WERI-Rb-1 (cell line): ENCODE results near the gene ANKS6.

Experiments used
- DNase-seq: peaks from one replicate; pipeline ENCODE4 v3.0.0-alpha.2; 2020
- H3K27ac ChIP-seq: fragments of 250-450 bp; sonication (Bioruptor Pico); 2 replicates; pipeline ENCODE4 v1.5.1; 2020; ENCODE audit warnings: mild to moderate bottlenecking, moderate library complexity
- H3K27me3 ChIP-seq: fragments of 250-450 bp; sonication (Bioruptor Pico); 2 replicates; pipeline ENCODE4 v1.5.1; 2021; ENCODE audit warnings: mild to moderate bottlenecking, low read depth, moderate library complexity; ENCODE audit not compliant: insufficient read depth, severe bottlenecking
- H3K36me3 ChIP-seq: fragments of 250-450 bp; sonication (Bioruptor Pico); 2 replicates; pipeline ENCODE4 v1.5.1; 2020; ENCODE audit warnings: mild to moderate bottlenecking, moderate library complexity
- H3K4me3 ChIP-seq: 2 replicates; pipeline ENCODE4 v1.5.1; 2011; ENCODE audit warnings: low read depth, mild to moderate bottlenecking, control low read depth, low read length
- H3K9me3 ChIP-seq: fragments of 250-450 bp; sonication (Bioruptor Pico); 2 replicates; pipeline ENCODE4 v1.5.1; 2021; ENCODE audit warnings: mild to moderate bottlenecking, moderate library complexity; ENCODE audit not compliant: severe bottlenecking
- CTCF ChIP-seq: IDR thresholded peaks from 2 replicates; pipeline ENCODE4 v1.5.1; 2011; ENCODE audit warnings: low read depth, mild to moderate bottlenecking, control low read depth, inconsistent platforms, low read length

ANKS6 gene

DNA sequence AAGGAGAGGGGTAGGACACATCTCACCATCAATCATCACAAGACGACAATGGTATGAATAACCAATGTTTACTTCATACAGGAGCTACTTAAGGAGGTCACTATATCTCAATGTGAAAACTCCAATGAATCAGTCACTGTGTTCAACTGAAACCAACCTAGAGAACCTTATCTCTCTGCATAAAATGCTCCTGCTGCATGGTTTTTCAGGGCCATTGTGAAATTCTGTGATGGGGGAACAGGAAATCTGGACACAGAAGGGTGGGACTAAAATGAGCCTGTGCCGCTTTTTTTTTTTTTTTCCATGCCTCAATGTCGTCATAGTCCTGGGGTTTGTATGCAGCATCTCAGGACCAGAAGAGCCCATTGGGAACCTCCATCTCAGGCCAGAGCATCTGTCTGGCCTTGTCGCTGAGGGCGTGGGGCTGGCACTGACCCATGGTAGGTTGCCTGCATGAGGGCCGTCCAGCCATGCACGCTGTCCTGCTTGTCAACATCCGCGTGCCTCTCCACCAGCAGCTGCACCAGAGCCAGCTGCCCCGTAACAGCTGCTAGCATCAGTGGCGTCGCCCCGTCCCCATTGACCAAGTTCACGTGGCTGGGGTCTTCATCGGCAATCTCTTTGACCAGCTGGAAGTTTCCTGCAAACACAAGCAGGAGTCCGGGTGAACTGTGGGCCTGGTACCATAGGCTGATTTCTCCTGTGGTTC is 12.7 kb downstream of the ANKS6 start:
- H3K36me3 ChIP-seq: peaks cover 45% of the 10 kb centered on the region
- TF ChIP-seq CTCF: no peak
- no peaks in the 10 kb centered on the region for H3K9me3 ChIP-seq
- no peaks in the 10 kb centered on the region for H3K27me3 ChIP-seq
- no peak for DNase-seq
- no peak overlapping the region for H3K4me3 ChIP-seq
- H3K27ac ChIP-seq: no peak overlapping the region

GRCh38 chr9:98781588-98782383 is 14.6 kb downstream of the ANKS6 start:
- Histone ChIP-seq H3K27me3 (no peaks in the 10 kb centered on the region), H3K36me3 (peaks cover 45% of the 10 kb centered on the region), H3K27ac (no peak overlapping the region), H3K9me3 (no peaks in the 10 kb centered on the region), H3K4me3 (no peak overlapping the region)
- DNase-seq: no peak
- no peak for TF ChIP-seq CTCF

DNA sequence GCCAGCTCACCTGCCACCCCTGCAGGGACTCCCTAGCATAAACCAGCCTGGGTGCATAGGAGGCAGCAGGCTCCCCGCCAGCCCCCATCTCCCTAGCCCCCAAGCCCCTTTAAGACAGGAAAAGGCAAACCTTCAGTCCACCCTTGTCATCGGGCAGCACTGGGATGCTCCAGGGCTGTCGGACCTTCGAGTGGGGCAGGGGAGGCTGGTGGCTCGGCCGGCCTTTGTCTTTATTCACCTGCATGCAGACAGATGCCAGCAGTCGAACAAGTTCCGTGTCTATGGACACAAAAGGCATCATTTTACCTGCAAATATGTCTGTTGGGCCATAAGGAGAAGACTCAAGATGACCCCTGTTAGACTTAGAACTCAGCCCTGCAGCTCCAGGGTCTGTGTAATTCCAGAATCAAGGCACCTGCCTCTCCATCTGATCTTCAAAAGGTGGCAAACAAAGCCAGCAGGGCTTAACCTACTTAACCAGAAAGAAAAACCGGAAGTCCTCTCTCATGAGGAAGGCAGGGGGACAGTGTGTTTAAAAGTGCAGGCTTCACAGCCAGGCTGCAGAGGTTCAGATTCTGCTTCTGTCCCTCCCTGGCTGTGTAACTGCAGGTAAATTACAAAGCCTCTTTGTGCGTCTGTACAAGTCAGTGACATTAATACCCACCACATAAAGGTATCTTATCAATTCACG is 16.2 kb downstream of the ANKS6 start:
- peak overlapping the region; percentile 40 for H3K27ac ChIP-seq
- no peak for DNase-seq
- H3K27me3 ChIP-seq: no peaks in the 10 kb centered on the region
- H3K9me3 ChIP-seq: no peaks in the 10 kb centered on the region
- H3K36me3 ChIP-seq: peaks cover 45% of the 10 kb centered on the region
- no peak overlapping the region for H3K4me3 ChIP-seq
- no peak for TF ChIP-seq CTCF

DNA sequence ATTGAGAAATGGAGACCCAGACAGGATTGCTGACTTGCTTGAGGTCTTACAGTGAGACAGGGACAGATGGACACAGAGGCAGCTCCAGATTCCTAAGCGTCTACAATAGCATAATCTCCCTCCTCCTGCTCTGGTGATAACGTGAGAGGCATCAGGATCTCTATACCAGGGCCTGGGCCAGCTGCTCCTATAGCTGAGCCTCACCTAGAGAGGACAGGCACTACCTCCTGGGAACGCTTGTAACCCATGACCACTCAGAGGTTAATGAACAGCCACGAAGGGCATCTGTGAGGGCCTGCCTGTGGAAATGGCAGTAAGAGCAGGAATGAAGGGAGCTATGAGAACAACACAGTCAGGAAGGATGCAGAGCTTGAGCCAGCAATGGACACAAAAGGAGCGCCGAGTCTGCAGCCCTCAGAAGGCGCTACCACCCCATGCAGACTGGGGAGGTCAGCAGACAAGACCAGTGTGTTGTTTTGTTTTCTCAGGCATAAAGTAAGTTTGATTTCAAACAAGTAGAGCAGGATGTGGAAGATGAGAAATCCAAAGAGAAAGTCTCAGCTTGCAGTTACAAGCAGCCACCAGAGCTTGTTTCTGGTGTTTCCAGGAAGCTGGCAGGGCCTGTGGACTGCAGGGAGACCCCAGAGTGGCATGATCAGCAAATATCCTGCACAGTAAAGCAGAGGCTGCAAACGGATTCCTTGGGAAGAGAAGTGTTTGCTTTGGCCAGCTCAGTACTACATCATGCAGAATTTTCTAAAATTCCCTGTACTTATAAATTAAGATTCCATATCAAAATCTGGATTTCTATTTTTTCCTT is 17.4 kb downstream of the ANKS6 start:
- no peak overlapping the region for H3K4me3 ChIP-seq
- no peaks in the 10 kb centered on the region for H3K9me3 ChIP-seq
- H3K27me3 ChIP-seq: no peaks in the 10 kb centered on the region
- peak overlapping the region; percentile 60 for H3K27ac ChIP-seq
- peak; percentile 89 for DNase-seq
- no peak for TF ChIP-seq CTCF
- peaks cover 47% of the 10 kb centered on the region for H3K36me3 ChIP-seq

DNA sequence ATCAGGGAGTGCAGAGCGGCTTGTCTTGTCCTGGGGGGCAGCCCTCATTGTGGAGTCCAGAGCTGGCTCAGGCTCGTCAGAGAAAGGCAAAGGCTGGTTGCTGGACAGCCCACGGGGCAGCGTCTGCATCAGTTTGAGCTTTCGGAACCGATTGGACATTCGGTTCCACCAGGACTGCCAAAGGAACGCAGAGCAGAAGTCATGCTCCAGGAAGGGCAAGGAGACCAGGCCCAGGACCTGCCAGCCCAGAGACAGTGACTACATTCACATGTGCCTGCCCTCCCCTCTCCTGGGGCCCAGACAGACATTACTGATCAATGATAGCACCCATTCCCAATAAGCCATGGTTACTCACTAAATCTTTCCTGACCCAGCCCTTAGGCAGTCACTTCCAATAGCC is 18.1 kb downstream of the ANKS6 start:
- TF ChIP-seq CTCF: no peak
- Histone ChIP-seq H3K27ac (peak overlapping the region; percentile 60), H3K9me3 (no peaks in the 10 kb centered on the region), H3K27me3 (no peaks in the 10 kb centered on the region), H3K4me3 (no peak overlapping the region), H3K36me3 (peaks cover 49% of the 10 kb centered on the region)
- no peak for DNase-seq
